Gastroesophageal sphincter (tissue), 4 donors: ENCODE results near the gene CXCR4. TPM values are rescaled to one million over a fixed set of nuclear protein-coding genes. Genes with fewer than 3 reads are reported as not detected.

ENCODE experiments used
- ATAC-seq: fragments of 150-250 bp; one replicate; pipeline ENCODE4 v1.9.1; 2016; ENCODE audit warnings: mild to moderate bottlenecking, moderate library complexity
- H3K27ac ChIP-seq, 4 donors: fragments of 200-600 bp; sonication (generic) in 3 of 4; 1 replicate in 3 of 4; 2 replicates in 1 of 4; pipeline ENCODE4 v1.5.1; 2016 to 2019
- H3K27me3 ChIP-seq: fragments of 200-600 bp; sonication (generic); one replicate; pipeline ENCODE4 v1.5.1; 2019
- H3K36me3 ChIP-seq, 2 donors: fragments of 200-600 bp; sonication (generic); one replicate each; pipeline ENCODE4 v1.5.1; 2019; ENCODE audit warnings: control low read depth in 1 of 2
- H3K4me1 ChIP-seq, 3 donors: fragments of 200-600 bp; sonication (generic); 1 replicate in 2 of 3; 2 replicates in 1 of 3; pipeline ENCODE4 v1.5.1; 2016 to 2019; ENCODE audit warnings: control low read depth in 2 of 3
- H3K4me3 ChIP-seq, 2 donors: fragments of 200-600 bp; sonication (generic); one replicate each; pipeline ENCODE4 v1.5.1; 2019; ENCODE audit warnings: mild to moderate bottlenecking in 1 of 2, moderate library complexity in 1 of 2
- H3K9me3 ChIP-seq, 3 donors: fragments of 200-600 bp; sonication (generic); one replicate each; pipeline ENCODE4 v1.5.1; 2017 to 2019; ENCODE audit warnings: control low read depth in 2 of 3
- EP300 ChIP-seq: sonication (generic); formaldehyde crosslinking; IDR thresholded peaks from one replicate; pipeline ENCODE4 v1.6.1; 2017; ENCODE audit warnings: antibody characterized with exemption, mild to moderate bottlenecking
- POLR2A ChIP-seq, 2 donors: fragments of 450-650 bp; IDR thresholded peaks; one replicate each; pipeline ENCODE4 v1.6.1; 2017; ENCODE audit warnings: antibody characterized with exemption in 2 of 2, mild to moderate bottlenecking in 2 of 2, moderate library complexity in 1 of 2
- POLR2AphosphoS5 ChIP-seq: sonication (generic); formaldehyde crosslinking; IDR thresholded peaks from one replicate; pipeline ENCODE4 v1.6.1; 2017; ENCODE audit warnings: antibody characterized with exemption
- WGBS, 2 donors: methylation state at CpG; one replicate each; pipeline ENCODE4 v1.1.5; 2018; ENCODE audit warnings: low coverage in 1 of 2; 5-methylcytosine and 5-hydroxymethylcytosine counted together
- total RNA-seq, 4 donors: library from RNA; depleted of rRNA; stranded (reverse); fragments of >200 nt; gene quantifications; one replicate each; pipeline ENCODE4 v1.1.0, GENCODE V29; 2016
- TF ChIP-seq, protein P1 (sequence below), 4 experiments: fragments of 200-600 bp in 2 of 4; fragments of 450-650 bp in 2 of 4; sonication (generic) in 1 of 4; IDR thresholded peaks; one replicate each; pipeline ENCODE4 v1.5.1; 2017 to 2019; ENCODE audit warnings: antibody characterized with exemption in 4 of 4, mild to moderate bottlenecking in 2 of 4, moderate library complexity in 2 of 4

CXCR4 gene
- total RNA-seq, 4 donors from 2014 or later = 5.1 to 8.2 (median 7.7) TPM

DNA sequence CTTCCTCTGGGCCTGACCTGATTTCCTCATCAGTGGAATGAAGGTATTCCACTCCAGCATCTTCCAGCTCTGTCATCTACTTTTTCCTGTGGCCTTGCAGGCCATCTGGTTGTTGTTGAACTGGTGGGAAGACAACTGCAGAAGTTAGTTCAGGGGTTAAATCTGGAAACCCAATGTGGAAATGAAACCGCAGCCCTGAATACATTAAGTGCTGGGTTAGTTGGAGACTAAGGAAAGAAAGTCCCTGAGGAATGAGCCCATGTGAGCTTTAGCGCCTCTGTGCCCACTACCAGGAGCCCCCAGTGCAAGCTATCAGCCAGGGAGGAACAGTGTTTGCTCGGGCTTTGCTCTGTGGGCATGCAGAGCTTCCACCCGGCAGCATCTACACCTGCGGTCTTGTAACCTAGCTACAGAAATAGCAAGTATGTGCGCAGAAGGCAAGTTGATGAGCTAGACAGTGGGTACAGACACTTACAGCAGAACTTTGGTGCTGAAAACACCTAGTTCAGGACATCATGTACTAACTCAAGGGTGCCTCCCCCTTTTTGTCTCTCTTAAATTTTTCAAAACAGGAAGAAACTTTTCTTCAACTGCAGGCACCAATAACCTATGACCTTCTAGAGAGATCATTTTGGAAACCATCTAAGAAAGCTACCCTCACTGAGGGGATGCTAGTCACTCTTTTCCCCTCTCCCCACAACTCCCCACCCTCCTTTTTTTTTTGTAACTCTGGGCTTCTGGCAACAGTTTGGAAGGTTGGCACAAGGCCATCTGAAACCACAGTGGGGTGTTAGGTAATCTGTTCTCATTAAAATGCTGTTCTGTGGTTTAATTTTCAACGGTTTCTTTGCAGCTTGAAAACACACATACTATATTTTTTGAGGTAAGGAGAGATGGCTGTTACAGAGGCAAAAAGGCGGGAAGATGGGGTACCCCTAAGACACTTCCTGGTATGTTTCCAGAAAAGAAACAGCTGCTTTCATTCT is 18.3 kb upstream of the CXCR4 start:
- Histone ChIP-seq H3K9me3 (no peaks in the 10 kb centered on the region), H3K4me3 (no peak overlapping the region), H3K4me1 (peaks cover 0 to 9% (median 0%) of the 10 kb centered on the region in 3 donors), H3K27me3 (no peaks in the 10 kb centered on the region), H3K27ac (peak overlapping the region in 2 of 4 donors; percentile 10 to 23), H3K36me3 (no peaks in the 10 kb centered on the region)
- TF ChIP-seq EP300 (no peak), POLR2AphosphoS5 (no peak), POLR2A (IDR thresholded peaks at IDR 0.05) (no peak)
- TF ChIP-seq, protein P1, sequence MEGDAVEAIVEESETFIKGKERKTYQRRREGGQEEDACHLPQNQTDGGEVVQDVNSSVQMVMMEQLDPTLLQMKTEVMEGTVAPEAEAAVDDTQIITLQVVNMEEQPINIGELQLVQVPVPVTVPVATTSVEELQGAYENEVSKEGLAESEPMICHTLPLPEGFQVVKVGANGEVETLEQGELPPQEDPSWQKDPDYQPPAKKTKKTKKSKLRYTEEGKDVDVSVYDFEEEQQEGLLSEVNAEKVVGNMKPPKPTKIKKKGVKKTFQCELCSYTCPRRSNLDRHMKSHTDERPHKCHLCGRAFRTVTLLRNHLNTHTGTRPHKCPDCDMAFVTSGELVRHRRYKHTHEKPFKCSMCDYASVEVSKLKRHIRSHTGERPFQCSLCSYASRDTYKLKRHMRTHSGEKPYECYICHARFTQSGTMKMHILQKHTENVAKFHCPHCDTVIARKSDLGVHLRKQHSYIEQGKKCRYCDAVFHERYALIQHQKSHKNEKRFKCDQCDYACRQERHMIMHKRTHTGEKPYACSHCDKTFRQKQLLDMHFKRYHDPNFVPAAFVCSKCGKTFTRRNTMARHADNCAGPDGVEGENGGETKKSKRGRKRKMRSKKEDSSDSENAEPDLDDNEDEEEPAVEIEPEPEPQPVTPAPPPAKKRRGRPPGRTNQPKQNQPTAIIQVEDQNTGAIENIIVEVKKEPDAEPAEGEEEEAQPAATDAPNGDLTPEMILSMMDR (IDR thresholded peaks at IDR 0.05) = no peak
- peak; percentile 84 for ATAC-seq
- WGBS, 2 donors = 76 to 81% methylated on average over 4 to 8 of the region's 8 CpGs

DNA sequence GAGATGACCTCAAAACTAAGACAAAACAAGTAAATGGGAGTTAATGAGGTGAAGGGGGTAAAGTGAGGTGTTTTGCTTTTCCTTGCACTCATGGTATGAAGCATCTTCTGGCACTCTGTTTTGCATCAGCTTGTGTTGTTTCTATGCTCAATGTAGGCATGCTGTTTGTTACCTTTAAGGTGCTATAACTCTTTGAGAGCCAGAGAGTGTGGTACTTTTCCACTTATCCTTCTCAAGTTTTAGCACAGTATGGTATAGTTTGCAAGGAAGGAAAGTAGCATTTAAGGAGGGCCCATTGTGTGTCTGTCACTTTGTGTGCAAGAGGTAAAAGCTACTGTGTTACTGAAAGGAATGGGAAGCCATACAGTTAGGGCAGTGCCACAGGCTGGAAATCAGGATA is 17.5 kb upstream of the CXCR4 start:
- peak overlapping the region in 2 of 4 donors; percentile 0 to 10 for H3K27ac ChIP-seq
- ATAC-seq = no peak
- H3K27me3 ChIP-seq = no peaks in the 10 kb centered on the region
- no peaks in the 10 kb centered on the region for H3K9me3 ChIP-seq
- no peak overlapping the region for H3K4me3 ChIP-seq
- H3K36me3 ChIP-seq = no peaks in the 10 kb centered on the region
- peaks cover 0 to 9% (median 0%) of the 10 kb centered on the region in 3 donors for H3K4me1 ChIP-seq
- TF ChIP-seq POLR2A (IDR thresholded peaks at IDR 0.05) = no peak
- TF ChIP-seq, protein P1 (IDR thresholded peaks at IDR 0.05) = no peak
- TF ChIP-seq POLR2AphosphoS5 = no peak

DNA sequence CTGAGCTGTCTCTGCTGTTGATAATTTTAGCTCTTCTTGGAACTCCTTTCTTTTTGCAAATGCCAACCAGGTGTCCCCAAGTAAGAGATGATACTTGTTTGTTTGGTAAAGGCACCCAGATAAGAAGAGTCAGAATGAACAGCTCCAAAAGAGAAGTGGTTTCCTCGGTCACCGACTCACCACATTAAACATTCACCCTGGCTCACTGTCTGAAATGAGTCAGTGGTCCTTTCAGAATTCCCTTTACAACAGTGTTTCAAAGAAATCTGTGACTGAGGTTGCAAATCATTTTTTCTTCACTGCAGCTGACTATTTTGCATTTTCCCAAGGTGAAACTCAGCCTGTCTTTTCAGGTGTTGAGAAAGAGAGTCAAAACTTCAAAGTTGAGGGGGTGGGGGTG is 16.2 kb upstream of the CXCR4 start:
- Histone ChIP-seq H3K4me3 (no peak overlapping the region), H3K36me3 (no peaks in the 10 kb centered on the region), H3K4me1 (peaks cover 0 to 9% (median 0%) of the 10 kb centered on the region in 3 donors), H3K9me3 (no peaks in the 10 kb centered on the region), H3K27me3 (no peaks in the 10 kb centered on the region), H3K27ac (no peak overlapping the region)
- ATAC-seq = no peak
- TF ChIP-seq POLR2AphosphoS5 (no peak), POLR2A (IDR thresholded peaks at IDR 0.05) (no peak), EP300 (no peak)
- TF ChIP-seq, protein P1 (IDR thresholded peaks at IDR 0.05) = no peak
- WGBS, 2 donors = 61 to 100% methylated on average over 1 to 2 of the region's 2 CpGs

DNA sequence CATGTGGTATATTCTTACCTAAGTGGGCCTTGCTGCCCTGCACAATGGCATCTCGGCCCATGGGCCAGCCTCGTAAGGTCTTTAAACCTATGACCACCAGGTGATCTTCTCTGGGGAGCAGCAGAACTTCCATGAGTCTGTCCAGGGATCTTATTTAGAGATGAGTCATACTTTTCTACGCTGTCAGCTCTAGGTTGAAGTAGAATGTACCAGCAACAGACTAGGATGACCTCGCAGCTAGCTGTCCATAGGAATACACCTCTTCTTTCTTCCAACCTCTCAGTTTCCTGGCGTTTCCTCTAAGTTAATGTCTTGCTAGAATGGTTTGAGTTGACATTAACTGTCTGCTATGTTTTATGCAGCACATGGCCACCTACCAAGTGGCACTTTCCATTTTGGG is 15.6 kb upstream of the CXCR4 start:
- H3K4me1 ChIP-seq = peaks cover 0 to 9% (median 0%) of the 10 kb centered on the region in 3 donors
- no peak overlapping the region for H3K4me3 ChIP-seq
- no peak for ATAC-seq
- H3K9me3 ChIP-seq = no peaks in the 10 kb centered on the region
- TF ChIP-seq POLR2A (IDR thresholded peaks at IDR 0.05) (no peak), POLR2AphosphoS5 (no peak), EP300 (no peak)
- TF ChIP-seq, protein P1 (IDR thresholded peaks at IDR 0.05) = no peak
- H3K27me3 ChIP-seq = no peaks in the 10 kb centered on the region
- WGBS, 2 donors = 90 to 96% methylated on average over 4 to 5 of the region's 5 CpGs
- H3K27ac ChIP-seq = no peak overlapping the region
- no peaks in the 10 kb centered on the region for H3K36me3 ChIP-seq

DNA sequence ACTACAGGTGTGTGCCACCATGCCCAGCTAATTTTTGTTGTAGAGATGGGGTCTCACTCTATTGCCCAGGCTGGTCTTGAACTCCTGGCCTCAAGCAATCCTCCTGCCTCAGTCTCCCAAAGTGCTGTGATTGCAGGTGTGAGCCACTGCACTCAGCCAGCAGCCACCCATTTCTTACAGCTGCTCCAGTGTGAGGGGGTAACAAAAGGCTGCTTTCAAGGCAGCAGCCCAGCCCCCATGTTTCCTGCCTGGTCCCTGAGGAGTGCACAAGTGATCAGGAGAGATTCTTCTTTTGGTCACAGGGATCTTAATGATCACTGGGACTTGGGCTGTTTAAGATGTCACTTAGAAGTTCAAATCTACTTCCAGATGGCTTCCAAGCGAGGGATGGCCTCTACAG is 15.2 kb upstream of the CXCR4 start:
- Histone ChIP-seq H3K4me3 (no peak overlapping the region), H3K4me1 (peaks cover 0 to 9% (median 0%) of the 10 kb centered on the region in 3 donors), H3K27ac (no peak overlapping the region), H3K9me3 (no peaks in the 10 kb centered on the region), H3K36me3 (no peaks in the 10 kb centered on the region), H3K27me3 (no peaks in the 10 kb centered on the region)
- TF ChIP-seq EP300 (no peak), POLR2A (IDR thresholded peaks at IDR 0.05) (no peak), POLR2AphosphoS5 (no peak)
- TF ChIP-seq, protein P1 (IDR thresholded peaks at IDR 0.05) = no peak
- WGBS, 2 donors = no CpG with 5 or more reads among the region's 1 CpG
- ATAC-seq = no peak
